ENCODE results near the gene PDZRN4.

PDZRN4 gene

DNA sequence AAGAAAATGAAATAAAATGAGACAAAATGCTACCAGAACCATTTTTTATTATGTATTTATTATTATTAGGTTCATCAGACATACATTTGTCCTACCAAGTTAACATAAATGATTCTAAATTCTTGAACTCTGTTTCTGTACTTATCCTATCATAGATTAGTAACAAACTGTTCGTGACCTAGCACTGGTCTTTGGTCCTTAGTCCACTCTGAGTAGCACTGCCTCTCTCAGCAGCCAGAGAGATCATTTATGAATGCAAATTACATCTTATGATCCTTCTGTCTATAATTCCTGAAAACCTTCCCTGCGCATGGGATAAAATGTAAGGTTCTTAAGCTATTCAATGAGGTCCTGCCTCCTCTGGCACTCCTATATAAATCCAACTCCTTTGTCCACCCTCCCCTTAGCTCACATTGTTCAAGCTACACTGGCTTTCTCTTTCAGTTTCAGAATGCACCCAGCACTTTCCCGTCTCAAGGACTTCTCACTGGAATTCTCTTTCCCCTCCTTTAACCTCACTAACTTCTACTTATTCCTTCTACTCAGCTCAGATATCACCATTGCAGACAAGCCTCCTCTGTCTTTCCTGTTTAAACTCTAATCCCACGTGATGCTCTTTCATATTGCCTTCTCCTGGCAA, 17.1 kb downstream of the PDZRN4 start:
- Histone ChIP-seq H3K4me1 (ENCODE audit: low read length) (peaks cover 3% of the 10 kb centered on the region; the same call in 1 of the 2 replicates), H3K27me3 (ENCODE audit: low read depth, low read length) (no peaks in the 10 kb centered on the region), H3K79me2 (ENCODE audit: low read length) (no peaks in the 10 kb centered on the region), H2AFZ (ENCODE audit: low read depth, low read length) (peak overlapping the region; percentile 97), H3K4me3 (ENCODE audit: low read length) (peak overlapping the region; percentile 54), H3K9me3 (ENCODE audit: insufficient read depth, low read length) (no peaks in the 10 kb centered on the region), H3K9ac (ENCODE audit: low read length) (no peak overlapping the region), H4K20me1 (ENCODE audit: insufficient read depth, low read length) (no peaks in the 10 kb centered on the region), H3K4me2 (ENCODE audit: low read length) (peak overlapping the region; percentile 71), H3K36me3 (replicated peaks; ENCODE audit: low read depth, low read length) (no peaks in the 10 kb centered on the region), H3K27ac (ENCODE audit: low read length) (no peak overlapping the region)
- TF ChIP-seq, protein P1, sequence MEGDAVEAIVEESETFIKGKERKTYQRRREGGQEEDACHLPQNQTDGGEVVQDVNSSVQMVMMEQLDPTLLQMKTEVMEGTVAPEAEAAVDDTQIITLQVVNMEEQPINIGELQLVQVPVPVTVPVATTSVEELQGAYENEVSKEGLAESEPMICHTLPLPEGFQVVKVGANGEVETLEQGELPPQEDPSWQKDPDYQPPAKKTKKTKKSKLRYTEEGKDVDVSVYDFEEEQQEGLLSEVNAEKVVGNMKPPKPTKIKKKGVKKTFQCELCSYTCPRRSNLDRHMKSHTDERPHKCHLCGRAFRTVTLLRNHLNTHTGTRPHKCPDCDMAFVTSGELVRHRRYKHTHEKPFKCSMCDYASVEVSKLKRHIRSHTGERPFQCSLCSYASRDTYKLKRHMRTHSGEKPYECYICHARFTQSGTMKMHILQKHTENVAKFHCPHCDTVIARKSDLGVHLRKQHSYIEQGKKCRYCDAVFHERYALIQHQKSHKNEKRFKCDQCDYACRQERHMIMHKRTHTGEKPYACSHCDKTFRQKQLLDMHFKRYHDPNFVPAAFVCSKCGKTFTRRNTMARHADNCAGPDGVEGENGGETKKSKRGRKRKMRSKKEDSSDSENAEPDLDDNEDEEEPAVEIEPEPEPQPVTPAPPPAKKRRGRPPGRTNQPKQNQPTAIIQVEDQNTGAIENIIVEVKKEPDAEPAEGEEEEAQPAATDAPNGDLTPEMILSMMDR (IDR thresholded peaks at IDR 0.05; ENCODE audit: low read depth, low read length), result no peak
- no peak for TF ChIP-seq EZH2phosphoT487 (IDR thresholded peaks at IDR 0.05; ENCODE audit: low read depth)

DNA sequence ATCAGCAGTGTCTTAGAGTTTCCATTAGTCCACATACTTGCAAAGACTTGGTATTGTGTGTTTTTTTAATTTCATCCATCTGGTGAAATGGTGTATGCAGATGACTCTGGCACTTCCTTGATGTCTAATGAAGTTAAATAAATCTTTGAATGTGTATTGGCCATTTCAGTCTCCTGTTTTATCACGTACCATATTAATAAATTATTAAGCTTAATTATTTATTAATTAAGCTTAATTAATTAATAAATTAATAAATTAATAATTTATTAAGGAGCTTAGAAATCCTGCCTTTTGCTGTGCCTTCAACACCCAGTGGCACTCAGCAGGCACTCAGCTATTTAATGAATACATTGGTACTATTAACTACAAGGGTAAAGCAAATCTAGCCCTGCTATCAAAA, 18.2 kb downstream of the PDZRN4 start:
- Histone ChIP-seq H3K4me3 (ENCODE audit: low read length) (no peak overlapping the region), H2AFZ (ENCODE audit: low read depth, low read length) (no peak overlapping the region), H3K4me2 (ENCODE audit: low read length) (no peak overlapping the region)

DNA sequence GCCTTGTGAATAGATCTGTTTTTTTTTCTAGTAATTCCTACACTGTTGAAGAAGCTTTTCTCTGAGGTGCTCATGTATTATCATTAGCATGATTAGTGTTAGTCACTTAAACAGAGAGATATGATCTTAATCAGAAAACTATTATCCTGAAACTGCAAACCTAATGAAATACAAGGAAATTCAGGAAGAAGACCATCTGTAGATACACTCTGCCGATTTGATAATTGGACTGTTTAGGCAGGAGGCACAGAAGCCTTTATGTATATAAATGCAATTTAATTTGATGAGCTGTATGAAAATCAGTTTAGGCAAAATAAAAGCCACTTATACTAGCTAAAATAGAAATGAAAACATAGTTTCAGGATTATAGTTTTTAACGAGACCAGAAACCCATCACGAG, 23.3 kb downstream of the PDZRN4 start:
- H3K9ac ChIP-seq (ENCODE audit: low read length), result no peak overlapping the region
- H4K20me1 ChIP-seq (ENCODE audit: insufficient read depth, low read length), result no peaks in the 10 kb centered on the region
- H3K36me3 ChIP-seq (replicated peaks; ENCODE audit: low read depth, low read length), result no peaks in the 10 kb centered on the region
- TF ChIP-seq, protein P1 (IDR thresholded peaks at IDR 0.05; ENCODE audit: low read depth, low read length), result no peak
- TF ChIP-seq EZH2phosphoT487 (IDR thresholded peaks at IDR 0.05; ENCODE audit: low read depth), result no peak
- H3K27ac ChIP-seq (ENCODE audit: low read length), result no peak overlapping the region
- no peaks in the 10 kb centered on the region for H3K27me3 ChIP-seq (ENCODE audit: low read depth, low read length)
- H3K4me1 ChIP-seq (ENCODE audit: low read length), result no peaks in the 10 kb centered on the region
- H3K4me3 ChIP-seq (ENCODE audit: low read length), result no peak overlapping the region
- no peaks in the 10 kb centered on the region for H3K79me2 ChIP-seq (ENCODE audit: low read length)
- H2AFZ ChIP-seq (ENCODE audit: low read depth, low read length), result no peak overlapping the region
- H3K4me2 ChIP-seq (ENCODE audit: low read length), result no peak overlapping the region
- H3K9me3 ChIP-seq (ENCODE audit: insufficient read depth, low read length), result no peaks in the 10 kb centered on the region

More for the DNA sequence above, 18.2 kb downstream of the PDZRN4 start:
- Histone ChIP-seq H3K36me3 (replicated peaks; ENCODE audit: low read depth, low read length) (no peaks in the 10 kb centered on the region), H3K27ac (ENCODE audit: low read length) (no peak overlapping the region), H3K27me3 (ENCODE audit: low read depth, low read length) (no peaks in the 10 kb centered on the region), H3K4me1 (ENCODE audit: low read length) (peaks cover 3% of the 10 kb centered on the region; the same call in 1 of the 2 replicates), H3K79me2 (ENCODE audit: low read length) (no peaks in the 10 kb centered on the region), H4K20me1 (ENCODE audit: insufficient read depth, low read length) (no peaks in the 10 kb centered on the region), H3K9ac (ENCODE audit: low read length) (no peak overlapping the region), H3K9me3 (ENCODE audit: insufficient read depth, low read length) (no peaks in the 10 kb centered on the region)
- TF ChIP-seq, protein P1 (IDR thresholded peaks at IDR 0.05; ENCODE audit: low read depth, low read length), result no peak
- no peak for TF ChIP-seq EZH2phosphoT487 (IDR thresholded peaks at IDR 0.05; ENCODE audit: low read depth)

DNA sequence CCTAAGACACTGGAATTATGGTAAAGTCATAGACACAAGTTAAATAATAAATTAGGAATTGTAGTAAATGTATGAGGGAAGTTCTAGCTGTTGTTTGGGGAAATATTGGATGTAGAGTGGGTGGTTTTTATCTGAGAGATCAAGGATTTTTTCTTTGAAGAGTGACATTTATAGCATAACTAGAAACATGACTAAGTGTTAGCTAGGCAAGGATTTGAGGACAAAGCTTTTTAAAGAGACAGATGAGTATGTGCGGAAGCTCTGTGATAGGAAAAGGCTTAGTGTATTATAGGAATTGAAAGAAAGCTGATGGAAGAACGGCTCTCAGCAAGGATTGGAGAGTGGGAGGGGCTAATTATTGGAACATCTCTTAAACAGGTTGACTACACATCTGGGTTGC, 24.5 kb downstream of the PDZRN4 start:
- no peak overlapping the region for H3K9ac ChIP-seq (ENCODE audit: low read length)

More for the DNA sequence above, 24.5 kb downstream of the PDZRN4 start:
- Histone ChIP-seq H3K4me1 (ENCODE audit: low read length) (no peaks in the 10 kb centered on the region), H4K20me1 (ENCODE audit: insufficient read depth, low read length) (no peaks in the 10 kb centered on the region), H3K27me3 (ENCODE audit: low read depth, low read length) (no peaks in the 10 kb centered on the region), H3K27ac (ENCODE audit: low read length) (no peak overlapping the region), H3K9me3 (ENCODE audit: insufficient read depth, low read length) (no peaks in the 10 kb centered on the region), H3K4me2 (ENCODE audit: low read length) (no peak overlapping the region), H3K4me3 (ENCODE audit: low read length) (no peak overlapping the region), H3K79me2 (ENCODE audit: low read length) (no peaks in the 10 kb centered on the region), H2AFZ (ENCODE audit: low read depth, low read length) (no peak overlapping the region), H3K36me3 (replicated peaks; ENCODE audit: low read depth, low read length) (no peaks in the 10 kb centered on the region)
- TF ChIP-seq, protein P1 (IDR thresholded peaks at IDR 0.05; ENCODE audit: low read depth, low read length), result no peak
- TF ChIP-seq EZH2phosphoT487 (IDR thresholded peaks at IDR 0.05; ENCODE audit: low read depth), result no peak

All from OCI-LY3 (cell line).